Measurements from ENCODE around the gene FLYWCH1. TPM values are rescaled to one million over a fixed set of nuclear protein-coding genes. Genes with fewer than 3 reads are reported as not detected.

The FLYWCH1 gene
- total RNA-seq, 3 donors from 2014 or later = 28.0 to 30.9 (median 28.2) TPM

DNA sequence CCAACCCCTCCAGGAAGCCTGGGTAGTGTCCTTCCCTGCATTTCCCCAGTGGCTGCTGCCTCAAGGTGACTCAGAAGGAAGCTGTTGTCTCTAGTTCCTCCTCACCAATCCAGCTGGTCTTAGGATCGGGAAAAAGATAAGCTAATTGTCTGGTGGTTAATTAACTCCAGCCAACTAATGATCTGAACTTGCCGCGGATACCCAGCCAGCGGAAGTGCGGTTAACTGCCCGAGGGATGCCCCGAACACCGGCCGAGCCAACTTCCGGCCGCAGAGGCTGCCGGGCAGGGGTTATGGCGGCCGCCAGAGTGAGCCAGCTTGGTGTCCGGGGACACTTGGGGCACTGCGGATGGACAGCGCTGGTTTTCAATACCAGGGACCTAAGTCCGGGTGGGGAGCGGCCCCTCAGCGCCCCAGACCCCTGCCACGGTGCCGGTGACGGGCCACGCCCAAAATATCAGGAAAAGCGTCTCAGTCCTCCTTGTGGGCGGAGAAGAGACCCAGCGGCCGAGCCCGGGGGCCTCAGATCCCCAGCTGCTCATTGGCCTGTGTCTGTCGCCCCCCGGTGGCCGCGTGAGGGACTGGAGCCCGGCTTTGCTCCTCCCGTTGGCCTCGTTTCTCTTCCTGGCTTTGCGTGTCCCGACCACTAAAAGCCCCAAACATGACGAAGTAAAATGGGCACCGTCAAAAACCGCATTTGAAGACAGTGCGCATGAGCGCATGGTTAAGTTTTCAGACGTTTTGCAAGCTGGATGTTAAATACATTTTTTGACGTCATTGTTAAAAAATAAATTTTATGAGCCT, 43.5 kb upstream of the FLYWCH1 start:
- Histone ChIP-seq H3K27me3 (no peaks in the 10 kb centered on the region), H3K9me3 (no peaks in the 10 kb centered on the region), H3K36me3 (no peaks in the 10 kb centered on the region), H3K4me3 (peak overlapping the region; percentile 54 to 86 (median 71)), H3K4me1 (no peaks in the 10 kb centered on the region), H3K27ac (peak overlapping the region; percentile 93 to 97)
- intact Hi-C loops (cut with DNase I; ENCODE audit: low total_unique reads) = no loop called here
- TF ChIP-seq, protein P1, sequence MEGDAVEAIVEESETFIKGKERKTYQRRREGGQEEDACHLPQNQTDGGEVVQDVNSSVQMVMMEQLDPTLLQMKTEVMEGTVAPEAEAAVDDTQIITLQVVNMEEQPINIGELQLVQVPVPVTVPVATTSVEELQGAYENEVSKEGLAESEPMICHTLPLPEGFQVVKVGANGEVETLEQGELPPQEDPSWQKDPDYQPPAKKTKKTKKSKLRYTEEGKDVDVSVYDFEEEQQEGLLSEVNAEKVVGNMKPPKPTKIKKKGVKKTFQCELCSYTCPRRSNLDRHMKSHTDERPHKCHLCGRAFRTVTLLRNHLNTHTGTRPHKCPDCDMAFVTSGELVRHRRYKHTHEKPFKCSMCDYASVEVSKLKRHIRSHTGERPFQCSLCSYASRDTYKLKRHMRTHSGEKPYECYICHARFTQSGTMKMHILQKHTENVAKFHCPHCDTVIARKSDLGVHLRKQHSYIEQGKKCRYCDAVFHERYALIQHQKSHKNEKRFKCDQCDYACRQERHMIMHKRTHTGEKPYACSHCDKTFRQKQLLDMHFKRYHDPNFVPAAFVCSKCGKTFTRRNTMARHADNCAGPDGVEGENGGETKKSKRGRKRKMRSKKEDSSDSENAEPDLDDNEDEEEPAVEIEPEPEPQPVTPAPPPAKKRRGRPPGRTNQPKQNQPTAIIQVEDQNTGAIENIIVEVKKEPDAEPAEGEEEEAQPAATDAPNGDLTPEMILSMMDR (IDR thresholded peaks at IDR 0.05) = peak; percentile 98 to 99 (median 99)
- TF ChIP-seq POLR2A (IDR thresholded peaks at IDR 0.05) = no peak
- TF ChIP-seq POLR2AphosphoS5 (IDR thresholded peaks at IDR 0.05) = peak; percentile 22 to 64 (median 61)
- peak; percentile 91 to 96 for DNase-seq (ENCODE audit: low spot score in 2 of 2)

DNA sequence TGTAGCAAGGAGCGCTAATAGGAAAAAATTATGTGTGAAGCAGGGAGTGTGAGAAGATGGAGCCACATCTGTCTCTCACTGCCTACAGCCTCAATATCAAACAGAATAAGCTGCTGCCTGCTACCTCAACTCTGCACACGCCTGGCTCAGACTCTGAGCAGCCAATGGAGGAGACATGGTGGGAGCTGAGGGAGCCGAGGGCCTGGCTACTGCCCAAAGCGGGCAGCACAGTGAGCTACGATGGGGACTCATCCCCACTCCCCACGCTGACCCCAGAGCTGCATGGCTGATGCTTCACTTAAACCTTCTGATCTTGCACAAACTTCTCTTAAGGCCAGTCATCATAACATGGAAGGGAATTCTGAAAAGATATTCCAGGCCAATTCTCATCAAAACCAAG, 39.8 kb upstream of the FLYWCH1 start:
- H3K27ac ChIP-seq = no peak overlapping the region
- H3K27me3 ChIP-seq = no peaks in the 10 kb centered on the region
- TF ChIP-seq POLR2AphosphoS5 (IDR thresholded peaks at IDR 0.05) (no peak), POLR2A (IDR thresholded peaks at IDR 0.05) (no peak)
- TF ChIP-seq, protein P1 (IDR thresholded peaks at IDR 0.05) = no peak
- H3K4me3 ChIP-seq = no peak overlapping the region
- no peaks in the 10 kb centered on the region for H3K9me3 ChIP-seq
- intact Hi-C loops (cut with DNase I; ENCODE audit: low total_unique reads) = loop anchor here (10.0 kb wide), 1 partner anchor 53 kb away; no protein-coding TSS in a partner anchor
- H3K4me1 ChIP-seq = no peaks in the 10 kb centered on the region
- no peaks in the 10 kb centered on the region for H3K36me3 ChIP-seq
- no peak for DNase-seq (ENCODE audit: low spot score in 2 of 2)

DNA sequence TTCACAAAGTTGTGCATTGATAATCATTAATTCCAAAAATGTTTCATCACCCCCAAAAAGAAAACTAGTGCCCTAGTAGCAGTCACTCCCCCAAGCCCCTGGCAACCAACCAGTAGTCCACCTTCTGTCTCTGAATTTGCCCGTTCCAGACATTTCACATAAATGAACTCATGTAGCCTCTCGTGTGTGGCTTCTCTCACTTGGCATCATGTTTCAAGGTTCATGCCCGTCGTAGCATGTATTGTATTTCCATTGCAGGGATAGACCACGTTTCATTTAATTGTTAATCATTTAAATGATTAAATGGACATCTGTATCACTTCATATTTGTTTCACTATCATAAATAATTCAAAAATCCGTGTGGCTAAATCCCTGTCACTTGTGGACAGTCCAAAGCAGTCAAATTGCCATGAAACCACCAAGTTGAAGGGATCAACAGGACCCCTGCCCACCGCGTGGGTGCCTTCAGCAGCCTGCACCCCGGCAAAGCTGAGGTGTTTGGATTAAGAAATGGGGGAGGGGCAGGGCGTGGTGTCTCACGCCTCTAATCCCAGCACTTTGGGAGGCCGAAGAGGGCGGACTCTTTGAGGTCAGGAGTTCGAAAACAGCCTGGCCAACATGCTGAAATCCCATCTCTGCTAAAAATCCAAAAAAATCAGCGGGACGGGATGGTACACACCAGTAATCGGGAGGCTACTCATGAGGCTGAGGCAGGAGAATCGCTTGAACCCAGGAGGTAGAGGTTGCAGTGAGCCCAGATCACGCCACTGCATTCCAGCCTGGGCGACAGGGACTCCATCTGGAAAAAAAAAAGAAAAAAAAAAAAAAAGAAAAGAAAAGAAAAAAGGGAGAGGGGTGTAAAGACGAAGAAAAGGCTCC, 37.5 kb upstream of the FLYWCH1 start:
- no peaks in the 10 kb centered on the region for H3K27me3 ChIP-seq
- no peaks in the 10 kb centered on the region for H3K36me3 ChIP-seq
- DNase-seq (ENCODE audit: low spot score in 2 of 2) = no peak
- no peaks in the 10 kb centered on the region for H3K4me1 ChIP-seq
- H3K9me3 ChIP-seq = no peaks in the 10 kb centered on the region
- TF ChIP-seq POLR2A (IDR thresholded peaks at IDR 0.05) (no peak), POLR2AphosphoS5 (IDR thresholded peaks at IDR 0.05) (no peak)
- TF ChIP-seq, protein P1 (IDR thresholded peaks at IDR 0.05) = no peak
- no peak overlapping the region for H3K27ac ChIP-seq
- no peak overlapping the region for H3K4me3 ChIP-seq
- intact Hi-C loops (cut with DNase I; ENCODE audit: low total_unique reads) = loop anchor here (10.0 kb wide), 1 partner anchor 51 kb away; no protein-coding TSS in a partner anchor

DNA sequence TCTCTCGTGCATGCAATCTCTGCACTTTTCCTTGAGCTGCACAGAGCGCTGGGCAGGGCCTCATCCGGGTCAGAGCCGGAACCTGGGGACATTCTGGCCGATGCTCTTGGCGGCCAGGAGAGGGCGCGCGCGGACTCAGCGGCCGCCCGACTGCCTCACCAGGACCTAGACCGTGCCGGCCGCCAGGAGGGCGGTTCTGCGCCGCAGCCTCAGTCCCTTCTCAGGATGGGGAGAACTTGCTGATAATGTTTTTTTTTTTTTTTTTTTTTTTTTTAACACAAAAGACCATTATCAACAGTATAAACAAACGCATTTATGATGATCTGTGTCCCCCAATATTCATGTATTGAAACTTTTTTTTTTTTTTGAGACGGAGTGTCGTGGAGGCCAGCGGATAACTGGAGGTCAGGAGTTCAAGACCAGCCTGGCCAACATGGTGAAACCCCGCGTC, 36.8 kb upstream of the FLYWCH1 start:
- peak; percentile 75 to 79 for DNase-seq (ENCODE audit: low spot score in 2 of 2)

More for the DNA sequence above, 36.8 kb upstream of the FLYWCH1 start:
- Histone ChIP-seq H3K4me1 (no peaks in the 10 kb centered on the region), H3K27me3 (no peaks in the 10 kb centered on the region), H3K27ac (no peak overlapping the region), H3K36me3 (no peaks in the 10 kb centered on the region), H3K9me3 (no peaks in the 10 kb centered on the region), H3K4me3 (no peak overlapping the region)
- intact Hi-C loops (cut with DNase I; ENCODE audit: low total_unique reads) = loop anchor here (10.0 kb wide), 1 partner anchor 50 kb away; no protein-coding TSS in a partner anchor
- TF ChIP-seq, protein P1 (IDR thresholded peaks at IDR 0.05) = peak; percentile 86 to 98 (median 97)
- peak; percentile 12 to 40 (median 23) for TF ChIP-seq POLR2AphosphoS5 (IDR thresholded peaks at IDR 0.05)
- no peak for TF ChIP-seq POLR2A (IDR thresholded peaks at IDR 0.05)
